ENCODE results near the gene PRR30.

Gene PRR30

DNA sequence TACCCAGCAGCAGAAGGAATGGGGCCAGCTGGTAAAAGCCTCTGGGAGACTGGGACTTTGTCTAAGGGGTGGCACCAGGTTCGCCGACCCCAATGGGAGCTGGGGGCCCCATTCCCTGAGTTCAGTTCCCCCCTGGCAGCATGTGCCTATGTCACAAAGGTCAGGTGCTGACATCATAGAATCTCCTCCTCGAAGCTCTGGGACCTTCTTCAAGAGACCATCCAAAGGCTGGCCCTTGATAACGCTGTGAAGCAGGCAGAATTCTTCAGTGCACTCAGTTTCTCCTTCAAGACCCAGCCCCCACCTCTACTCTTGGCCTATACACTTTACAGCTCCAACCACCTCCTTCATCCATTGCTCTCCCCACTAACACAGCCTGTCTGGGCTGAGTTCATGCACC lies at the start of gene PRR30:
PRR30 (minus strand) TSS at position 101 of the 400 bp plus-strand sequence. CDS start 1,081 bp downstream, outside the sequence.
- no peak within 1 kb of the TSS for H3K4me3 ChIP-seq (ENCODE audit: low read depth, low read length)
- no peak for DNase-seq (ENCODE audit: low read depth)
- no peak for TF ChIP-seq MYC (IDR thresholded peaks at IDR 0.05; ENCODE audit: low read depth, low read length)
- TF ChIP-seq, protein P1, sequence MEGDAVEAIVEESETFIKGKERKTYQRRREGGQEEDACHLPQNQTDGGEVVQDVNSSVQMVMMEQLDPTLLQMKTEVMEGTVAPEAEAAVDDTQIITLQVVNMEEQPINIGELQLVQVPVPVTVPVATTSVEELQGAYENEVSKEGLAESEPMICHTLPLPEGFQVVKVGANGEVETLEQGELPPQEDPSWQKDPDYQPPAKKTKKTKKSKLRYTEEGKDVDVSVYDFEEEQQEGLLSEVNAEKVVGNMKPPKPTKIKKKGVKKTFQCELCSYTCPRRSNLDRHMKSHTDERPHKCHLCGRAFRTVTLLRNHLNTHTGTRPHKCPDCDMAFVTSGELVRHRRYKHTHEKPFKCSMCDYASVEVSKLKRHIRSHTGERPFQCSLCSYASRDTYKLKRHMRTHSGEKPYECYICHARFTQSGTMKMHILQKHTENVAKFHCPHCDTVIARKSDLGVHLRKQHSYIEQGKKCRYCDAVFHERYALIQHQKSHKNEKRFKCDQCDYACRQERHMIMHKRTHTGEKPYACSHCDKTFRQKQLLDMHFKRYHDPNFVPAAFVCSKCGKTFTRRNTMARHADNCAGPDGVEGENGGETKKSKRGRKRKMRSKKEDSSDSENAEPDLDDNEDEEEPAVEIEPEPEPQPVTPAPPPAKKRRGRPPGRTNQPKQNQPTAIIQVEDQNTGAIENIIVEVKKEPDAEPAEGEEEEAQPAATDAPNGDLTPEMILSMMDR (IDR thresholded peaks at IDR 0.05; ENCODE audit: low read depth, low read length): no peak
- TF ChIP-seq, protein P2, sequence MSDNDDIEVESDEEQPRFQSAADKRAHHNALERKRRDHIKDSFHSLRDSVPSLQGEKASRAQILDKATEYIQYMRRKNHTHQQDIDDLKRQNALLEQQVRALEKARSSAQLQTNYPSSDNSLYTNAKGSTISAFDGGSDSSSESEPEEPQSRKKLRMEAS (IDR thresholded peaks at IDR 0.05; ENCODE audit: low read depth, low read length): no peak
- no peak for TF ChIP-seq POLR2A (IDR thresholded peaks at IDR 0.05; ENCODE audit: extremely low read depth, insufficient read length)

DNA sequence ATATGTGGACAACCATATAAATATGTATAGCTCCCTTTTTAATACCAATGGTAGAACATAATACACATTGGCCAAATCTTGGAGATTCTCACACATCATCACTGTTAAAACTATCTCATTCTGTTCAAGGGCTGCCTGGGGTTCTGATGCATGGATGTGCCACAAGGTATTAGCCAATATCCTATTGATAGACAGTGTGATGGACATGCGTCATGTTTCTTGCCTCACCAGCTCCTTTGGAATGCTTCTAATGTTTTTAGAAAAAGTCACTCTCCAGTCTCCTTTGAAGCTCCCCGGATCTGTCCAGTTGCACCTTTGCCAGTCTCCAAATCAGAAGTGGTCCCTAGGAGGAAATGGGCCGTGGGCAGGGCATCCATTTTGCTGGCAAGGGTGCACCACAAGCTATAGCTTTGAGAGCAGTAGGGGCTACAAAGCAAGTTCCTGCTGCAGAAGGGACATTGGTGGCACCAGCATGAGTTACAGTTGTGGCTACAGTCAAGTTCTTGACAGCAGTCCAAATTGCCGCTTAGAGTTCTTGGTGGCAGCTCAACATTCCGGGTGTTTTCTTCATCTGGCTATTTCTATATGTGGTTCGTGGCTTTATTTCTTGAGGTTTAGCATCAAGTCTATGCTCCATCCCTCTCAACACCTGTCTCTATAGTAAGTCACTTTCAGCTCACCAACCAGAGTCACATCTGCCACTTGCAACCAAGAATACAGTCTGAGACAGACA lies 47.6 kb upstream of the PRR30 start:
- TF ChIP-seq, protein P2 (IDR thresholded peaks at IDR 0.05; ENCODE audit: low read depth, low read length): no peak
- TF ChIP-seq MYC (IDR thresholded peaks at IDR 0.05; ENCODE audit: low read depth, low read length): no peak
- TF ChIP-seq POLR2A (IDR thresholded peaks at IDR 0.05; ENCODE audit: extremely low read depth, insufficient read length): no peak
- TF ChIP-seq, protein P1 (IDR thresholded peaks at IDR 0.05; ENCODE audit: low read depth, low read length): no peak
- no peak overlapping the region for H3K4me3 ChIP-seq (ENCODE audit: low read depth, low read length)
- DNase-seq (ENCODE audit: low read depth): no peak

GRCh38 chr2:27185331-27186026 lies 46.3 kb upstream of the PRR30 start:
- DNase-seq (ENCODE audit: low read depth): peak; percentile 84
- TF ChIP-seq, protein P1 (IDR thresholded peaks at IDR 0.05; ENCODE audit: low read depth, low read length): no peak
- no peak for TF ChIP-seq MYC (IDR thresholded peaks at IDR 0.05; ENCODE audit: low read depth, low read length)
- TF ChIP-seq POLR2A (IDR thresholded peaks at IDR 0.05; ENCODE audit: extremely low read depth, insufficient read length): no peak
- TF ChIP-seq, protein P2 (IDR thresholded peaks at IDR 0.05; ENCODE audit: low read depth, low read length): peak; percentile 45; the same call in 1 of the 2 replicates
- no peak overlapping the region for H3K4me3 ChIP-seq (ENCODE audit: low read depth, low read length)

GRCh38 chr2:27184115-27184514 lies 44.9 kb upstream of the PRR30 start:
- peak; percentile 35 for DNase-seq (ENCODE audit: low read depth)
- TF ChIP-seq POLR2A (IDR thresholded peaks at IDR 0.05; ENCODE audit: extremely low read depth, insufficient read length) (no peak), MYC (IDR thresholded peaks at IDR 0.05; ENCODE audit: low read depth, low read length) (no peak)
- TF ChIP-seq, protein P1 (IDR thresholded peaks at IDR 0.05; ENCODE audit: low read depth, low read length): no peak
- TF ChIP-seq, protein P2 (IDR thresholded peaks at IDR 0.05; ENCODE audit: low read depth, low read length): no peak
- no peak overlapping the region for H3K4me3 ChIP-seq (ENCODE audit: low read depth, low read length)

DNA sequence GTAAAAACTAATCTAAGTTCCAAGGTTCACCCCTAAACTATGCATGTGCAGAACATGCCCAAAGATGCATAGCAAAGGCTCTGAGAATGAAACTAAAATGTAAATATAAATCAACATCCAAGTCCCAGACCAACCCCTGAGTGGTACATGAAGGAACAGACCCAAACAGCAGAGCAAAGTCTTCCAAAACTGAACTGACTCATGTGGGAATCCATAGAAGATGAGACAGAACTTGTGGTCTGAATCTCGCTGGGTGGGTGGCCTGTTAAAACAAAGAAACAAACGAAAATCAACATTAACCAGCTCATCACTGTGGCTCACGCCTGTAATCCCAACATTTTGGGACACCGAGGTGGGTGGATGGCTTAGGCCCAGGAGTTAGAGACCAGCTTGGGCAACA lies 43.1 kb upstream of the PRR30 start:
- TF ChIP-seq POLR2A (IDR thresholded peaks at IDR 0.05; ENCODE audit: extremely low read depth, insufficient read length) (no peak), MYC (IDR thresholded peaks at IDR 0.05; ENCODE audit: low read depth, low read length) (no peak)
- TF ChIP-seq, protein P2 (IDR thresholded peaks at IDR 0.05; ENCODE audit: low read depth, low read length): no peak
- TF ChIP-seq, protein P1 (IDR thresholded peaks at IDR 0.05; ENCODE audit: low read depth, low read length): no peak
- no peak overlapping the region for H3K4me3 ChIP-seq (ENCODE audit: low read depth, low read length)
- no peak for DNase-seq (ENCODE audit: low read depth)

Data from NB4 (cell line).